ENCODE results near the gene C5.

C5 gene

GRCh38 chr9:120960001-120960400, 90.1 kb downstream of the C5 start:
- Histone ChIP-seq H3K4me1 (ENCODE audit: low read length) (no peaks in the 10 kb centered on the region), H3K36me3 (replicated peaks; ENCODE audit: insufficient read depth, low read length) (no peaks in the 10 kb centered on the region), H3K27me3 (replicated peaks; ENCODE audit: insufficient read depth, low read length) (no peaks in the 10 kb centered on the region), H3K9me3 (replicated peaks; ENCODE audit: insufficient read depth, low read length) (no peaks in the 10 kb centered on the region), H3K4me3 (ENCODE audit: low read length) (no peak overlapping the region), H2AFZ (ENCODE audit: low read length) (no peak overlapping the region), H3K9ac (ENCODE audit: low read length) (no peak overlapping the region), H3F3A (ENCODE audit: insufficient read depth, low read length) (no peaks in the 10 kb centered on the region), H3K4me2 (ENCODE audit: low read depth, low read length) (no peak overlapping the region), H3K9me2 (replicated peaks; ENCODE audit: insufficient read depth, low read length) (no peaks in the 10 kb centered on the region), H3K79me2 (ENCODE audit: low read length) (no peaks in the 10 kb centered on the region), H3K27ac (ENCODE audit: low read length) (no peak overlapping the region), H4K20me1 (ENCODE audit: insufficient read depth, low read length) (no peaks in the 10 kb centered on the region)
- no peak for DNase-seq
- TF ChIP-seq EZH2phosphoT487 (IDR thresholded peaks at IDR 0.05; ENCODE audit: low read length) (no peak), EZH2 (optimal IDR thresholded peaks at IDR 0.05; ENCODE audit: low read depth, low read length) (no peak)
- TF ChIP-seq, protein P1, sequence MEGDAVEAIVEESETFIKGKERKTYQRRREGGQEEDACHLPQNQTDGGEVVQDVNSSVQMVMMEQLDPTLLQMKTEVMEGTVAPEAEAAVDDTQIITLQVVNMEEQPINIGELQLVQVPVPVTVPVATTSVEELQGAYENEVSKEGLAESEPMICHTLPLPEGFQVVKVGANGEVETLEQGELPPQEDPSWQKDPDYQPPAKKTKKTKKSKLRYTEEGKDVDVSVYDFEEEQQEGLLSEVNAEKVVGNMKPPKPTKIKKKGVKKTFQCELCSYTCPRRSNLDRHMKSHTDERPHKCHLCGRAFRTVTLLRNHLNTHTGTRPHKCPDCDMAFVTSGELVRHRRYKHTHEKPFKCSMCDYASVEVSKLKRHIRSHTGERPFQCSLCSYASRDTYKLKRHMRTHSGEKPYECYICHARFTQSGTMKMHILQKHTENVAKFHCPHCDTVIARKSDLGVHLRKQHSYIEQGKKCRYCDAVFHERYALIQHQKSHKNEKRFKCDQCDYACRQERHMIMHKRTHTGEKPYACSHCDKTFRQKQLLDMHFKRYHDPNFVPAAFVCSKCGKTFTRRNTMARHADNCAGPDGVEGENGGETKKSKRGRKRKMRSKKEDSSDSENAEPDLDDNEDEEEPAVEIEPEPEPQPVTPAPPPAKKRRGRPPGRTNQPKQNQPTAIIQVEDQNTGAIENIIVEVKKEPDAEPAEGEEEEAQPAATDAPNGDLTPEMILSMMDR (IDR thresholded peaks at IDR 0.05; ENCODE audit: low read length) = no peak

DNA sequence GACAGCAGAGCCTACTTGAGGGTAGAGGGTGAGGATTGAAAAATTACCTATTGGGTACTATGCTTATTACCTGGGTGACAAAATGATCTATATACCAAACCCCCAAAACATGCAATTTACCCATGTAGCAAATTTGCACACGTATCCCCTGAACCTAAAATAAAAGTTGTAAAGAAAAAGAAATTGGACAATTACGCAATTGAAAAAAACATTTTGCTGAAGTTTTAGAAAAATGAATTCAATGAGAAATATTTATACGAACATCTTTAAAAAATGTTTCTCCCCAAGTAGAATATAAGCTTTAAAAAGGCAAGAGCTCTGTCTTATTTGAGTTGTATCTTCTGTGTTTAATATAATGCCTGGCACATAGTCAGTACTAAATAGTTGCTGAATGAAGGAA, 93.2 kb downstream of the C5 start:
- no peak overlapping the region for H3K9ac ChIP-seq (ENCODE audit: low read length)
- no peaks in the 10 kb centered on the region for H3K27me3 ChIP-seq (replicated peaks; ENCODE audit: insufficient read depth, low read length)
- H3K9me2 ChIP-seq (replicated peaks; ENCODE audit: insufficient read depth, low read length) = no peaks in the 10 kb centered on the region
- no peak for DNase-seq
- H3K79me2 ChIP-seq (ENCODE audit: low read length) = no peaks in the 10 kb centered on the region
- no peak overlapping the region for H3K4me3 ChIP-seq (ENCODE audit: low read length)
- no peak overlapping the region for H3K4me2 ChIP-seq (ENCODE audit: low read depth, low read length)
- H4K20me1 ChIP-seq (ENCODE audit: insufficient read depth, low read length) = no peaks in the 10 kb centered on the region
- H3K4me1 ChIP-seq (ENCODE audit: low read length) = no peaks in the 10 kb centered on the region
- no peak overlapping the region for H3K27ac ChIP-seq (ENCODE audit: low read length)
- no peak overlapping the region for H2AFZ ChIP-seq (ENCODE audit: low read length)
- no peaks in the 10 kb centered on the region for H3K9me3 ChIP-seq (replicated peaks; ENCODE audit: insufficient read depth, low read length)
- H3K36me3 ChIP-seq (replicated peaks; ENCODE audit: insufficient read depth, low read length) = no peaks in the 10 kb centered on the region
- TF ChIP-seq EZH2phosphoT487 (IDR thresholded peaks at IDR 0.05; ENCODE audit: low read length) (no peak), EZH2 (optimal IDR thresholded peaks at IDR 0.05; ENCODE audit: low read depth, low read length) (no peak)
- TF ChIP-seq, protein P1 (IDR thresholded peaks at IDR 0.05; ENCODE audit: low read length) = no peak
- no peaks in the 10 kb centered on the region for H3F3A ChIP-seq (ENCODE audit: insufficient read depth, low read length)

DNA sequence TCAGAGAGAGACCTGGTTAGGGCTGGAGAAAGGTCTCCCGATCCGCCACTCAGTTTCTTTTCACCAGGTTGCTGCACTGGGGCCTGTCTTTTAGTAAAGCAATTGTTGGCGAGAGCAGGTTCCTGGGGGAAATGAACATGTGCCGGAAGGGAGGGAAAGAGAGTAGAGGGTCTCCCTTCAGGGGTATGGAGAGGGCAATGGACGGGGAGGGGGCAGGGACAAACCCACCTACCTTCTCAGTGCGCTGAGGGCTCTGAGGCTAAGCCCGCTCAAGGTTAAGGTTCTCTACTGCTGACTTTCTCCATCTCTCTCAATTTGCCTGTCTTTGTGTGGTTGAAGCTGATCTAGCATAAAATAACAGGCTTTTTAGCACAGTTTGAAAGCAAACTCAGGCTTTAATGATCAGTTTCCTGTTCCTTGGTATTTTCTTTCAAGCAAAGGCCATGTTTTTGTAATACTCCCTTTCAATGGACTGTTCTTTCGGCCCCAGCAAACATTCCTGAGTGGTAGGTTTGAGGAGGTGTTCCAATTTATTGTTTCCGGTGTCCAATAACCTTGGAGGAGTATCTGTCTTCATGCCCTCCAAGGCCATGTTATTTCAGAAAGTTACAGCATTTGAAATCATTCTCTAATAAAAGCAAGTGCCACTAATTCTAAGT, 98.0 kb downstream of the C5 start:
- no peak for DNase-seq
- TF ChIP-seq, protein P1 (IDR thresholded peaks at IDR 0.05; ENCODE audit: low read length) = no peak
- TF ChIP-seq EZH2 (optimal IDR thresholded peaks at IDR 0.05; ENCODE audit: low read depth, low read length) (no peak), EZH2phosphoT487 (IDR thresholded peaks at IDR 0.05; ENCODE audit: low read length) (no peak)
- H3K36me3 ChIP-seq (replicated peaks; ENCODE audit: insufficient read depth, low read length) = no peaks in the 10 kb centered on the region
- no peaks in the 10 kb centered on the region for H3K27me3 ChIP-seq (replicated peaks; ENCODE audit: insufficient read depth, low read length)
- H3F3A ChIP-seq (ENCODE audit: insufficient read depth, low read length) = no peaks in the 10 kb centered on the region
- H3K27ac ChIP-seq (ENCODE audit: low read length) = no peak overlapping the region
- H3K9me2 ChIP-seq (replicated peaks; ENCODE audit: insufficient read depth, low read length) = no peaks in the 10 kb centered on the region
- no peak overlapping the region for H3K4me3 ChIP-seq (ENCODE audit: low read length)
- no peaks in the 10 kb centered on the region for H3K79me2 ChIP-seq (ENCODE audit: low read length)
- no peak overlapping the region for H2AFZ ChIP-seq (ENCODE audit: low read length)
- H4K20me1 ChIP-seq (ENCODE audit: insufficient read depth, low read length) = no peaks in the 10 kb centered on the region
- no peak overlapping the region for H3K4me2 ChIP-seq (ENCODE audit: low read depth, low read length)
- no peaks in the 10 kb centered on the region for H3K9me3 ChIP-seq (replicated peaks; ENCODE audit: insufficient read depth, low read length)
- H3K9ac ChIP-seq (ENCODE audit: low read length) = no peak overlapping the region
- no peaks in the 10 kb centered on the region for H3K4me1 ChIP-seq (ENCODE audit: low read length)

Data from MM.1S (cell line).